Measurements from ENCODE around the gene CARD16.

CARD16 gene

DNA sequence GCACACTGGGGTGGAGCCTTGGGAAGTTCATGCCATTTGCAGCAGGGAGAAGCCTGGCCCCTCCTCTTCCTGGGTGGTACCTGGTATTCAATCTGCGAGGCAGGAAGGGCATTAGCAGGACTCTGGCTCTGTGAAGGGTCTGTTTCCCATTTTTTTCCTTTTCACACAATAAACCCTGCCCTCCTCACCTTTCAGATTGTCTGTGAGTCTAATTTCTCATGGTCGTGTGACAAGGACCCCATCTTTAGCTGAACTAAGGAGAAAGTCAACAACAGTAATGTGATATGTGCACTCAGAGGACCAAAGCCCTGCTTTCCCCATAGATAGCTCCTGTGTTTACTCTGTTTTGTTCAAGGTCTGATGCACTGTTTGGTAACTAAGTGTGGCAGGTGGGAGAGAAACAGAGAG is 50.1 kb downstream of the CARD16 start:
- no peak for DNase-seq (ENCODE audit: low read depth in 2 of 2)

DNA sequence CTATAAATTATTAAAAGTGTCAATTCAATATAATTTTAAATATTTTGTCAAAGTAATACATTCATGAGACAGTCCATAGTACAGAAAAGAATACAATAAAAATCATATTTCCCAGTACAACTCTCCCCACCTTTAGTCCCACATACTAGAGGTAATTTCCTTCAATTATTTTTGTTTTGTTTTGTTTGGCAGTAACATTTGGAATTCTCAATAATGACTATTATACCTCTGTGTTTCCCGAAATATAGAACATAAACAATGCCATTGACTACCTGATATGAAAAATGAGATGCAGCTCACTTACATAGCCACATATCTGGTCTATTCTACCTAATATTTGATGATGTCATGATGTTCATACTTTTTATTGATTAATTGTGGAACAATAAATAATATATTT is 52.4 kb downstream of the CARD16 start:
- no peak for DNase-seq (ENCODE audit: low read depth in 2 of 2)

DNA sequence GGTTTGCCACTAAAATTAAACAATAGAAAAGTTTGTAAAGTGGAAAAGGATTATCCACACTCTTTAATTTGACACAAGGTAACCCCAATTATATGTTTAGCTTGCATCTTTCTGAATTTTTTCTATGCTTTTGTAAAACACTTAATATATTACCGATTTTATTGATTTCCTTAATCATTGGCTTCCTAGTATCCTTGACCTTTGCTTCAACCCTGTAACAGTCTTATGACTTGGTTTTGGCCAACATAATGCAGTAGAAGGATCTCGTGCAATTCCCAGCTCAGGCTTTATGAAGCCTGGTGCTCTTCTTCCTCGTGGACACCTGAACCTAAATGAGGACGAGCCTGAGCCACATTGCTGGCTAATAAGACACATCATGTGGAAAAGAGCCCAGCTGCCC is 53.1 kb downstream of the CARD16 start:
- DNase-seq (ENCODE audit: low read depth in 2 of 2) = no peak

All from activated CD4-positive, alpha-beta T cell treated with anti-CD3 and anti-CD28 coated beads for 24 hours (primary cell).